Measurements from ENCODE around the gene TADA2B. TPM values are rescaled to one million over a fixed set of nuclear protein-coding genes. Genes with fewer than 3 reads are reported as not detected.

The TADA2B gene
- total and polyA plus RNA-seq, 4 donors, result 3.6 to 13.8 (median 12.6) TPM

DNA sequence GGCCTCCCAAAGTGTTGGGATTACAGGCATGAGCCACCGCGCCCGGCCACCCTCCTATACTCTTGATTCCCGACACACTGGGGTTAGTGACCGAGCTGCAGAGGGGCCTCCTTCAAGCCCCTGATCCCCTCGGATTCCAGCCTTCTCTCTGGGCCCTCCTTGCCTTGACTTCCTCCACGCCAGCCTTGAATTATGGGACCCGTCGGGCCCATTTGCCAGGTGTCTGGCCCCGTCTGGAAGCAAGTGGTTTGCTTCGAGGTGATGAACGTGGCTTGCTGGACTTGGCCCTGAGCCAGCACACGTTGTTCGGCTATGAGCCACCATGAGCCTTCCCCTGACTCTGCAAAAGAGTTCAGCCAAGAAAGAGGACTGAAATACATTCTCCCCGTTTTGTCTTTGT, 62.1 kb downstream of the TADA2B start (continued):
- TF ChIP-seq, protein P1, sequence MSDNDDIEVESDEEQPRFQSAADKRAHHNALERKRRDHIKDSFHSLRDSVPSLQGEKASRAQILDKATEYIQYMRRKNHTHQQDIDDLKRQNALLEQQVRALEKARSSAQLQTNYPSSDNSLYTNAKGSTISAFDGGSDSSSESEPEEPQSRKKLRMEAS (IDR thresholded peaks at IDR 0.05), result no peak

GRCh38 chr4:7107166-7107905, 64.2 kb downstream of the TADA2B start:
- Histone ChIP-seq H3K4me1 (ENCODE audit: control insufficient read depth in 4 of 4, insufficient read depth in 4 of 4, low read length in 3 of 4) (peaks cover 0 to 18% (median 12%) of the 10 kb centered on the region in 4 donors), H3K4me3 (ENCODE audit: low read depth in 1 of 3, low read length in 3 of 3) (no peak overlapping the region), H3K27ac (ENCODE audit: low read depth in 1 of 2, low read length in 2 of 2) (no peak overlapping the region), H3K9ac (ENCODE audit: low read depth in 1 of 2, low read length in 2 of 2) (no peak overlapping the region), H3K27me3 (ENCODE audit: control insufficient read depth in 4 of 4, insufficient read depth in 4 of 4, low read length in 3 of 4) (no peaks in the 10 kb centered on the region), H3K36me3 (ENCODE audit: control insufficient read depth in 4 of 4, insufficient read depth in 3 of 4, low read depth in 1 of 4, low read length in 3 of 4) (no peaks in the 10 kb centered on the region), H3K9me3 (ENCODE audit: control insufficient read depth in 4 of 4, low read length in 3 of 4) (no peaks in the 10 kb centered on the region)
- no peak for DNase-seq (ENCODE audit: low spot score)
- TF ChIP-seq, protein P2, sequence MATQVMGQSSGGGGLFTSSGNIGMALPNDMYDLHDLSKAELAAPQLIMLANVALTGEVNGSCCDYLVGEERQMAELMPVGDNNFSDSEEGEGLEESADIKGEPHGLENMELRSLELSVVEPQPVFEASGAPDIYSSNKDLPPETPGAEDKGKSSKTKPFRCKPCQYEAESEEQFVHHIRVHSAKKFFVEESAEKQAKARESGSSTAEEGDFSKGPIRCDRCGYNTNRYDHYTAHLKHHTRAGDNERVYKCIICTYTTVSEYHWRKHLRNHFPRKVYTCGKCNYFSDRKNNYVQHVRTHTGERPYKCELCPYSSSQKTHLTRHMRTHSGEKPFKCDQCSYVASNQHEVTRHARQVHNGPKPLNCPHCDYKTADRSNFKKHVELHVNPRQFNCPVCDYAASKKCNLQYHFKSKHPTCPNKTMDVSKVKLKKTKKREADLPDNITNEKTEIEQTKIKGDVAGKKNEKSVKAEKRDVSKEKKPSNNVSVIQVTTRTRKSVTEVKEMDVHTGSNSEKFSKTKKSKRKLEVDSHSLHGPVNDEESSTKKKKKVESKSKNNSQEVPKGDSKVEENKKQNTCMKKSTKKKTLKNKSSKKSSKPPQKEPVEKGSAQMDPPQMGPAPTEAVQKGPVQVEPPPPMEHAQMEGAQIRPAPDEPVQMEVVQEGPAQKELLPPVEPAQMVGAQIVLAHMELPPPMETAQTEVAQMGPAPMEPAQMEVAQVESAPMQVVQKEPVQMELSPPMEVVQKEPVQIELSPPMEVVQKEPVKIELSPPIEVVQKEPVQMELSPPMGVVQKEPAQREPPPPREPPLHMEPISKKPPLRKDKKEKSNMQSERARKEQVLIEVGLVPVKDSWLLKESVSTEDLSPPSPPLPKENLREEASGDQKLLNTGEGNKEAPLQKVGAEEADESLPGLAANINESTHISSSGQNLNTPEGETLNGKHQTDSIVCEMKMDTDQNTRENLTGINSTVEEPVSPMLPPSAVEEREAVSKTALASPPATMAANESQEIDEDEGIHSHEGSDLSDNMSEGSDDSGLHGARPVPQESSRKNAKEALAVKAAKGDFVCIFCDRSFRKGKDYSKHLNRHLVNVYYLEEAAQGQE (IDR thresholded peaks at IDR 0.05), result no peak
- TF ChIP-seq TAF1 (conservative IDR thresholded peaks at IDR 0.05) (no peak), FOXA2 (IDR thresholded peaks at IDR 0.05) (no peak), FOXA1 (IDR thresholded peaks at IDR 0.05) (no peak), RAD21 (IDR thresholded peaks at IDR 0.05) (no peak), EGR1 (IDR thresholded peaks at IDR 0.05; ENCODE audit: low read depth in 2 of 2) (no peak), HNF4A (conservative IDR thresholded peaks at IDR 0.05) (no peak), NR2F2 (IDR thresholded peaks at IDR 0.05) (no peak), ATF3 (IDR thresholded peaks at IDR 0.05) (no peak), HNF4G (IDR thresholded peaks at IDR 0.05) (no peak), YY1 (IDR thresholded peaks at IDR 0.05) (no peak), RXRA (IDR thresholded peaks at IDR 0.05) (no peak), CTCF (IDR thresholded peaks at IDR 0.05; ENCODE audit: low read depth, low read length, missing input control) (no peak), JUND (IDR thresholded peaks at IDR 0.05) (no peak), GABPA (IDR thresholded peaks at IDR 0.05 in 1 of 2, conservative IDR thresholded peaks at IDR 0.05 in 1 of 2) (no peak), SP1 (IDR thresholded peaks at IDR 0.05) (no peak)
- TF ChIP-seq, protein P1 (IDR thresholded peaks at IDR 0.05), result no peak
- TF ChIP-seq, protein P3, sequence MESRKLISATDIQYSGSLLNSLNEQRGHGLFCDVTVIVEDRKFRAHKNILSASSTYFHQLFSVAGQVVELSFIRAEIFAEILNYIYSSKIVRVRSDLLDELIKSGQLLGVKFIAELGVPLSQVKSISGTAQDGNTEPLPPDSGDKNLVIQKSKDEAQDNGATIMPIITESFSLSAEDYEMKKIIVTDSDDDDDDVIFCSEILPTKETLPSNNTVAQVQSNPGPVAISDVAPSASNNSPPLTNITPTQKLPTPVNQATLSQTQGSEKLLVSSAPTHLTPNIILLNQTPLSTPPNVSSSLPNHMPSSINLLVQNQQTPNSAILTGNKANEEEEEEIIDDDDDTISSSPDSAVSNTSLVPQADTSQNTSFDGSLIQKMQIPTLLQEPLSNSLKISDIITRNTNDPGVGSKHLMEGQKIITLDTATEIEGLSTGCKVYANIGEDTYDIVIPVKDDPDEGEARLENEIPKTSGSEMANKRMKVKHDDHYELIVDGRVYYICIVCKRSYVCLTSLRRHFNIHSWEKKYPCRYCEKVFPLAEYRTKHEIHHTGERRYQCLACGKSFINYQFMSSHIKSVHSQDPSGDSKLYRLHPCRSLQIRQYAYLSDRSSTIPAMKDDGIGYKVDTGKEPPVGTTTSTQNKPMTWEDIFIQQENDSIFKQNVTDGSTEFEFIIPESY (IDR thresholded peaks at IDR 0.05), result no peak
- WGBS, result 85% methylated on average over 11 of the region's 11 CpGs

Other genes with a start within 250 kb of the TADA2B start
- gene TBC1D14, start 133.5 kb upstream of the TADA2B start, total RNA-seq, result 10 to 100 TPM; 22.2 to 45.2 TPM
- gene TBC1D14, start 133.5 kb upstream of the TADA2B start, polyA plus RNA-seq, result 10 to 100 TPM; 10.0 to 23.2 TPM
- 10 to 100 TPM in 1 of 2 donors, 1 to 10 TPM in 1; 9.8 to 35.2 TPM for gene GRPEL1, start 24.7 kb downstream of the TADA2B start, total RNA-seq
- 10 to 100 TPM; 45.2 to 98.1 TPM for gene GRPEL1, start 24.7 kb downstream of the TADA2B start, polyA plus RNA-seq
- gene SORCS2, start 149.2 kb downstream of the TADA2B start, total RNA-seq, result 1 to 10 TPM; 1.3 to 1.4 TPM
- gene SORCS2, start 149.2 kb downstream of the TADA2B start, polyA plus RNA-seq, result under 1 TPM; 0.10 to 0.50 TPM